ENCODE measurements around the gene ADAT1. TPM values are rescaled to one million over a fixed set of nuclear protein-coding genes. Genes with fewer than 3 reads are reported as not detected.

The ADAT1 gene
- total and polyA plus RNA-seq, 12 donors, result 18.0 to 191 (median 46.6) TPM

DNA sequence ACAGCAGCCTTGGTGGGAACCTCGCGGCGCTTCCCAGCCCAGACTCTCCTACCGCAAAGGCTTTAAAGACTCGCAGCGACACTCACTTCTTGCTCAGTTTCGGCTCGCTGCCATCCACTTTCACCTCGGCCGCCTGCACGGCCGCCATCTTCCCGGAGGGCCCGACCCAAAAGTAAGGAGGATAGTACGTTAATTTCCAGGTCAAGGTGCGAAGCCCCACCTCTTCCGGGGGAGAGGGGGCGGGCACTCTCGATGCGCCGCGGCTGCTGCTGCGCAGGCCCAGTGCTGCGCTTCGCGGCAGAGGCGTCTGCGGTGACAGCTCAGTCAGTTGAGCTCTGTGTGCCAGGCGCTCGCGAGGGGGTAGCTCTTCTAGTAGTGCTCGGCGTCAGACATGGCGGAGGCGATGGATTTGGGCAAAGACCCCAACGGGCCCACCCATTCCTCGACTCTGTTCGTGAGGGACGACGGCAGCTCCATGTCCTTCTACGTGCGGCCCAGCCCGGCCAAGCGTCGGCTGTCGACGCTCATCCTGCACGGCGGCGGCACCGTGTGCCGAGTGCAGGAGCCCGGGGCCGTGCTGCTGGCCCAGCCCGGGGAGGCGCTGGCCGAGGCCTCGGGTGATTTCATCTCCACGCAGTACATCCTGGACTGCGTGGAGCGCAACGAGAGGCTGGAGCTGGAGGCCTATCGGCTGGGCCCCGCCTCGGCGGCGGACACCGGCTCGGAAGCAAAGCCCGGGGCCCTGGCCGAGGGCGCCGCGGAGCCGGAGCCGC, 24.6 kb upstream of the ADAT1 start, which contains the start of the genes KARS1 and TERF2IP:
Gene KARS1 (minus strand): TSS at position 174 of the 773 bp plus-strand sequence. CDS start 26 bp downstream, at position 148.
Gene TERF2IP (plus strand): TSS at position 282 of the 773 bp plus-strand sequence. CDS start 110 bp downstream, at position 392.
- Histone ChIP-seq H3K4me1 (replicated peaks in 1 of 2) (peaks cover 23 to 47% of the 10 kb centered on the region in 2 donors), H3K27me3 (no peaks in the 10 kb centered on the region), H3K9me3 (replicated peaks in 1 of 3) (no peaks in the 10 kb centered on the region), H3K36me3 (replicated peaks in 1 of 2) (peaks cover 0 to 14% of the 10 kb centered on the region in 2 donors), H3K4me3 (peak within 1 kb of the TSS; percentile 78 to 97 (median 92)), H3K27ac (peak within 1 kb of the TSS; percentile 90 to 98 (median 96))
- DNase-seq, result peak; percentile 92 to 96 (median 94)
- 0 to 2% (median 0%) methylated on average over 14 to 76 of the region's 76 CpGs for WGBS, 4 donors
- intact Hi-C loops (cut with DNase I), result no loop called here
- TF ChIP-seq, protein P1, sequence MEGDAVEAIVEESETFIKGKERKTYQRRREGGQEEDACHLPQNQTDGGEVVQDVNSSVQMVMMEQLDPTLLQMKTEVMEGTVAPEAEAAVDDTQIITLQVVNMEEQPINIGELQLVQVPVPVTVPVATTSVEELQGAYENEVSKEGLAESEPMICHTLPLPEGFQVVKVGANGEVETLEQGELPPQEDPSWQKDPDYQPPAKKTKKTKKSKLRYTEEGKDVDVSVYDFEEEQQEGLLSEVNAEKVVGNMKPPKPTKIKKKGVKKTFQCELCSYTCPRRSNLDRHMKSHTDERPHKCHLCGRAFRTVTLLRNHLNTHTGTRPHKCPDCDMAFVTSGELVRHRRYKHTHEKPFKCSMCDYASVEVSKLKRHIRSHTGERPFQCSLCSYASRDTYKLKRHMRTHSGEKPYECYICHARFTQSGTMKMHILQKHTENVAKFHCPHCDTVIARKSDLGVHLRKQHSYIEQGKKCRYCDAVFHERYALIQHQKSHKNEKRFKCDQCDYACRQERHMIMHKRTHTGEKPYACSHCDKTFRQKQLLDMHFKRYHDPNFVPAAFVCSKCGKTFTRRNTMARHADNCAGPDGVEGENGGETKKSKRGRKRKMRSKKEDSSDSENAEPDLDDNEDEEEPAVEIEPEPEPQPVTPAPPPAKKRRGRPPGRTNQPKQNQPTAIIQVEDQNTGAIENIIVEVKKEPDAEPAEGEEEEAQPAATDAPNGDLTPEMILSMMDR (IDR thresholded peaks at IDR 0.05), result no peak
- peak; percentile 92 to 98 for TF ChIP-seq POLR2A (IDR thresholded peaks at IDR 0.05)

DNA sequence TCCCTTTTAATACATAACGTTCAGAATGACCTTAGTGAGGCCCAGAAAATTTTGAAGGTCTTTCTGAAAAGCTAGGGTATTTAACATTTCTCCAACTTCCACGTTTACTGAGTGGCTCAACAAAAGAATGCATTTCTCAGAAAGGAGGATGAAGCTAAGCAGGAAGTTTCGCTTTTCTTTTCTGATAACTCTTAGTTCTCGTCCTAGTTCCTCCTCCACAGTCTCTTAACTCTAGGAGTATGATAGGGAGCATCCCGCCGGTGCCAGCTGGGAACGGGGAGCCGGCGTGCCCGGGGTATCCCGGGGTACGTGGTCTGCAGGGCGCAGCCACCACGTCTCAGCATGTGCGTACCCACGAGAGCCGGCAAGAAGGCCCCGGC, 24.0 kb upstream of the ADAT1 start:
- peaks cover 18 to 41% of the 10 kb centered on the region in 2 donors for H3K4me1 ChIP-seq (replicated peaks in 1 of 2)

DNA sequence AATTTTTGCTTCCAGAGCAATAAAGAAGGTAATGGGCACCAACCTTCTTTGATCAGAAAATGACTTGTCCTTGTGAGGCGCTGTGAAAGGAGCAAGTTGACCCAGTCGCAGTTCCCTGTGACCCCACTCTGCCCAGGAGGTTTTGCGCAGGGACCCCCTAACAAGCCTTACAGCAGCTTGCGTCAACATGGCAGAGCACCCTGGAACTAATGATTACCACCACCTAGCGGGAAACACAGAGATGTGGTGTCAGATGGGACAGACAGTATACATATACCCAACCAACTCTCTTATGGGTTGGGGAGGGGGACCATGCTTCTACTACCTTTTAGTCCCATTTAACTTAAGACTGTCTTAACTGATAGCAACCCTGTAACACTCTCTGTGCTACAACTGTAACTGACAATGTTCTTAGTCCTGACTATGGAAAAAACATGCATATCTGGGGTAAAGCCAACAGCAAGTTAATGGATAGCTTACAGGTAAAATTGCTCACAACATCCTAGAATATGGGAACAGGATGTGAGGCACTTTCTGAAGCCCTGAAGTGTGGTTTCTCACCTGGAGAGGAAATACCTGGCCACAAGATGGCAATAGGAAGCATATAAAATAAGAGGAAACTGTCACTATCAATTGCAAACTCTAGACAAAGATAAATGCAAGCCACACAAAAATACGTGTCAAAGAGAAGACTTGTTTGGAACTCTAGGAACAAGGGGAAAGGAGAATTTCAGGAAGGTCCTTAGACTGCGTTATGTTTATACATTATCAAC, 21.3 kb upstream of the ADAT1 start:
- Histone ChIP-seq H3K27ac (no peak overlapping the region), H3K4me3 (no peak overlapping the region), H3K9me3 (replicated peaks in 1 of 3) (no peaks in the 10 kb centered on the region), H3K36me3 (replicated peaks in 1 of 2) (peaks cover 0 to 34% of the 10 kb centered on the region in 2 donors), H3K4me1 (replicated peaks in 1 of 2) (peaks cover 0 to 14% of the 10 kb centered on the region in 2 donors), H3K27me3 (no peaks in the 10 kb centered on the region)
- intact Hi-C loops (cut with DNase I), result no loop called here
- TF ChIP-seq POLR2A (IDR thresholded peaks at IDR 0.05), result no peak
- TF ChIP-seq, protein P1 (IDR thresholded peaks at IDR 0.05), result no peak
- 88 to 93% (median 91%) methylated on average over 7 of the region's 7 CpGs for WGBS, 4 donors
- no peak for DNase-seq

More for the DNA sequence above, 24.0 kb upstream of the ADAT1 start:
- Histone ChIP-seq H3K27me3 (no peaks in the 10 kb centered on the region), H3K4me3 (peak overlapping the region; percentile 78 to 95 (median 92)), H3K9me3 (replicated peaks in 1 of 3) (no peaks in the 10 kb centered on the region), H3K36me3 (replicated peaks in 1 of 2) (peaks cover 0 to 14% of the 10 kb centered on the region in 2 donors), H3K27ac (peak overlapping the region; percentile 65 to 98 (median 96))
- no peak for DNase-seq
- intact Hi-C loops (cut with DNase I), result no loop called here
- TF ChIP-seq POLR2A (IDR thresholded peaks at IDR 0.05), result no peak
- TF ChIP-seq, protein P1 (IDR thresholded peaks at IDR 0.05), result no peak
- WGBS, 4 donors, result 0 to 1% (median 1%) methylated on average over 14 to 18 of the region's 18 CpGs

DNA sequence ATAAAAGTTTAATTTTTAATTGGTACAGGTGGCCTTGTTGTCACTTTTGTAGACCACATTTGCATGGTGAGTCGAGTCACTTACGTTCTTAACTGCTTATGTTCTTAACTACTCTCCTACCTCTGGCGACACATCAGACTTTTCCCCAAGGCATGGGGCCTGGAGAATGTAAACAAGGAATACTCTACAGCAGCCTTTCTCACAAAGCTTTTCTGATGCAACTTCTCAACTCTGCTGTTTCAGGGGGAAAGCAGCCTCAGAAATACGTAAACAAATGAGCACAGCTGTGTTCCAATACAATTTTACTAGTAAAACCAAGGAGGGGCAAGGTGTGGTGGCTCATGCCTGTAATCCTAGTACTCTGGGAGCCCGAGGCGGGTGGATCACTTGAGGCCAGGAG, 17.5 kb upstream of the ADAT1 start:
- 85 to 94% (median 92%) methylated on average over 6 of the region's 6 CpGs for WGBS, 4 donors
- no peak for TF ChIP-seq POLR2A (IDR thresholded peaks at IDR 0.05)
- TF ChIP-seq, protein P1 (IDR thresholded peaks at IDR 0.05), result no peak
- Histone ChIP-seq H3K4me1 (replicated peaks in 1 of 2) (peaks cover 0 to 1% of the 10 kb centered on the region in 2 donors), H3K9me3 (replicated peaks in 1 of 3) (no peaks in the 10 kb centered on the region), H3K36me3 (replicated peaks in 1 of 2) (peaks cover 0 to 72% of the 10 kb centered on the region in 2 donors), H3K4me3 (no peak overlapping the region), H3K27me3 (no peaks in the 10 kb centered on the region), H3K27ac (no peak overlapping the region)
- intact Hi-C loops (cut with DNase I), result no loop called here
- no peak for DNase-seq
